Endodermal cell (in vitro differentiated cells): ENCODE results near the gene BEND3. TPM values are rescaled to one million over a fixed set of nuclear protein-coding genes. Genes with fewer than 3 reads are reported as not detected.

ENCODE experiments used
- total RNA-seq, 2 donors: library from RNA; stranded (reverse); fragmentation: NEBNext Ultra II Directional in 1 of 2; extraction: Animal tissue kit (Norgen Biotek cat#: 25700) in 1 of 2; gene quantifications; 2 replicates in 1 of 2; 3 replicates in 1 of 2; pipeline ENCODE4 v1.2.1, GENCODE V29; 2021

BEND3 gene
- total RNA-seq, 2 donors from 2014 or later = 18.0 to 28.6 TPM

Other genes starting within 250 kb of the BEND3 start
- 100 to 1,000 TPM; 392 to 545 TPM for gene CD24, start 140.8 kb downstream of the BEND3 start, total RNA-seq
- gene MTRES1, start 87.3 kb downstream of the BEND3 start, total RNA-seq = 10 to 100 TPM; 20.5 to 26.1 TPM